Mucosa of rectum (tissue), 2 donors: Measurements from ENCODE around the gene KIF18B.
A peak's percentile ranks its signal among the peaks of the same experiment; 100 is the strongest.
"Not testable (repeated sequence)": the region's sequence is repeated elsewhere in the genome, so short reads cannot be mapped to it uniquely, and the experiment has no call there.

Source experiments
- H3K27ac ChIP-seq, 2 donors: one replicate each; pipeline ENCODE4 v1.7.0; 2013; ENCODE audit warnings: inconsistent platforms in 2 of 2, low read depth in 2 of 2, low read length in 2 of 2
- H3K27me3 ChIP-seq, 2 donors: one replicate each; pipeline ENCODE4 v1.7.0; 2013; ENCODE audit warnings: low read length in 2 of 2; ENCODE audit not compliant: control insufficient read depth in 2 of 2, insufficient read depth in 2 of 2
- H3K36me3 ChIP-seq, 2 donors: one replicate each; pipeline ENCODE4 v1.7.0; 2013; ENCODE audit warnings: low read length in 2 of 2; ENCODE audit not compliant: control insufficient read depth in 2 of 2, insufficient read depth in 2 of 2
- H3K4me1 ChIP-seq, 2 donors: one replicate each; pipeline ENCODE4 v1.7.0; 2013; ENCODE audit warnings: low read length in 2 of 2, mild to moderate bottlenecking in 1 of 2; ENCODE audit not compliant: control insufficient read depth in 2 of 2, insufficient read depth in 2 of 2
- H3K4me3 ChIP-seq, 2 donors: one replicate each; pipeline ENCODE4 v1.7.0; 2013; ENCODE audit warnings: low read length in 2 of 2
- H3K9ac ChIP-seq, 2 donors: one replicate each; pipeline ENCODE4 v1.7.0; 2013; ENCODE audit warnings: low read length in 2 of 2, low read depth in 1 of 2, mild to moderate bottlenecking in 1 of 2
- H3K9me3 ChIP-seq, 2 donors: one replicate each; pipeline ENCODE4 v1.7.0; 2013; ENCODE audit warnings: low read length in 2 of 2; ENCODE audit not compliant: control insufficient read depth in 2 of 2
- donor health status: healthy.
- donor health status: Normal muscosa, but diverticular disease.

Gene KIF18B

GRCh38 chr17:44959821-44960531, 12.4 kb upstream of the KIF18B start:
- Histone ChIP-seq H3K36me3 (no peaks in the 10 kb centered on the region), H3K9ac (no peak overlapping the region), H3K27me3 (peaks cover 12 to 19% of the 10 kb centered on the region in 2 donors), H3K4me3 (no peak overlapping the region), H3K9me3 (no peaks in the 10 kb centered on the region), H3K4me1 (no peaks in the 10 kb centered on the region), H3K27ac (no peak overlapping the region)

- no peak overlapping the region for H3K27ac ChIP-seq
- peaks cover 5 to 11% of the 10 kb centered on the region in 2 donors for H3K27me3 ChIP-seq
- no peak overlapping the region for H3K4me3 ChIP-seq
- H3K4me1 ChIP-seq: no peaks in the 10 kb centered on the region
- H3K36me3 ChIP-seq: no peaks in the 10 kb centered on the region
- H3K9me3 ChIP-seq: no peaks in the 10 kb centered on the region
- H3K9ac ChIP-seq: no peak overlapping the region
These were observed 9.7 kb upstream of the KIF18B start for GRCh38 chr17:44956998-44957981.

GRCh38 chr17:44955674-44956425, 8.3 kb upstream of the KIF18B start:
- Histone ChIP-seq H3K27me3 (peaks cover 5 to 11% of the 10 kb centered on the region in 2 donors), H3K9ac (no peak overlapping the region), H3K27ac (no peak overlapping the region)

GRCh38 chr17:44952946-44953475, 5.4 kb upstream of the KIF18B start:
- no peaks in the 10 kb centered on the region for H3K9me3 ChIP-seq
- H3K9ac ChIP-seq: no peak overlapping the region

More at GRCh38 chr17:44955674-44956425, 8.3 kb upstream of the KIF18B start:
- H3K4me3 ChIP-seq: no peak overlapping the region
- no peaks in the 10 kb centered on the region for H3K9me3 ChIP-seq
- H3K4me1 ChIP-seq: no peaks in the 10 kb centered on the region
- no peaks in the 10 kb centered on the region for H3K36me3 ChIP-seq

GRCh38 chr17:44948315-44948795, 782 bp upstream of the KIF18B start:
- peak overlapping the region; percentile 60 to 95 for H3K4me3 ChIP-seq
- H3K27ac ChIP-seq: no peak overlapping the region
- H3K9ac ChIP-seq: peak overlapping the region; percentile 45 to 80
- H3K9me3 ChIP-seq: no peaks in the 10 kb centered on the region
- peaks cover 4 to 9% of the 10 kb centered on the region in 2 donors for H3K4me1 ChIP-seq
- no peaks in the 10 kb centered on the region for H3K27me3 ChIP-seq
- no peaks in the 10 kb centered on the region for H3K36me3 ChIP-seq

More at GRCh38 chr17:44952946-44953475, 5.4 kb upstream of the KIF18B start:
- no peak overlapping the region for H3K4me3 ChIP-seq
- peaks cover 2 to 3% of the 10 kb centered on the region in 2 donors for H3K27me3 ChIP-seq
- H3K36me3 ChIP-seq: no peaks in the 10 kb centered on the region
- no peak overlapping the region for H3K27ac ChIP-seq
- peaks cover 0 to 2% of the 10 kb centered on the region in 2 donors for H3K4me1 ChIP-seq

- not testable (repeated sequence) for H3K36me3 ChIP-seq, H3K4me3 ChIP-seq, H3K27me3 ChIP-seq, H3K27ac ChIP-seq, H3K4me1 ChIP-seq, H3K9me3 ChIP-seq, H3K9ac ChIP-seq
These were observed 1.9 kb downstream of the KIF18B start for GRCh38 chr17:44945652-44946051.

- Histone ChIP-seq H3K9me3 (no peaks in the 10 kb centered on the region), H3K27ac (no peak overlapping the region), H3K27me3 (no peaks in the 10 kb centered on the region), H3K4me3 (no peak overlapping the region), H3K36me3 (no peaks in the 10 kb centered on the region), H3K9ac (no peak overlapping the region), H3K4me1 (peaks cover 4% of the 10 kb centered on the region in 2 donors)
These were observed 5.1 kb downstream of the KIF18B start for GRCh38 chr17:44942456-44942855.

GRCh38 chr17:44941712-44942331, 5.8 kb downstream of the KIF18B start:
- Histone ChIP-seq H3K27ac (no peak overlapping the region), H3K9me3 (no peaks in the 10 kb centered on the region), H3K4me1 (no peaks in the 10 kb centered on the region), H3K9ac (no peak overlapping the region), H3K27me3 (no peaks in the 10 kb centered on the region), H3K36me3 (no peaks in the 10 kb centered on the region), H3K4me3 (no peak overlapping the region)

GRCh38 chr17:44940768-44941167, 6.8 kb downstream of the KIF18B start:
- Histone ChIP-seq H3K4me1 (no peaks in the 10 kb centered on the region), H3K36me3 (no peaks in the 10 kb centered on the region), H3K27me3 (no peaks in the 10 kb centered on the region), H3K9me3 (no peaks in the 10 kb centered on the region), H3K4me3 (no peak overlapping the region), H3K27ac (no peak overlapping the region), H3K9ac (no peak overlapping the region)
